ENCODE measurements around the gene SGMS1.

GRCh38 chr10:50387007-50387731, 236.6 kb downstream of the SGMS1 start:
- TF ChIP-seq CTCF (IDR thresholded peaks at IDR 0.05; ENCODE audit: low read length) (no peak), EZH2 (IDR thresholded peaks at IDR 0.05; ENCODE audit: borderline replicate concordance, low read length) (no peak)

Data from OCI-LY1 (cell line).